Measurements from ENCODE around the gene KIAA1328.

KIAA1328 gene

GRCh38 chr18:36960038-36960437 lies 131.1 kb downstream of the KIAA1328 start:
- H3K36me3 ChIP-seq (ENCODE audit: insufficient read depth, low read length): no peaks in the 10 kb centered on the region
- no peaks in the 10 kb centered on the region for H3K27me3 ChIP-seq (ENCODE audit: control insufficient read depth, insufficient read depth, low read length)
- H3K9me3 ChIP-seq (replicated peaks; ENCODE audit: low read length): no peaks in the 10 kb centered on the region
- no peaks in the 10 kb centered on the region for H3K4me1 ChIP-seq (ENCODE audit: control insufficient read depth, insufficient read depth, low read length)
- H3K4me2 ChIP-seq (ENCODE audit: low read length): no peak overlapping the region
- no peak overlapping the region for H3K9ac ChIP-seq (ENCODE audit: low read depth, low read length)
- H3K4me3 ChIP-seq (ENCODE audit: low read length): no peak overlapping the region

GRCh38 chr18:36963464-36963863 lies 134.5 kb downstream of the KIAA1328 start:
- Histone ChIP-seq H3K9me3 (replicated peaks; ENCODE audit: low read length) (no peaks in the 10 kb centered on the region), H3K4me2 (ENCODE audit: low read length) (no peak overlapping the region), H3K27me3 (ENCODE audit: control insufficient read depth, insufficient read depth, low read length) (no peaks in the 10 kb centered on the region), H3K36me3 (ENCODE audit: insufficient read depth, low read length) (no peaks in the 10 kb centered on the region), H3K4me1 (ENCODE audit: control insufficient read depth, insufficient read depth, low read length) (no peaks in the 10 kb centered on the region), H3K9ac (ENCODE audit: low read depth, low read length) (no peak overlapping the region), H3K4me3 (ENCODE audit: low read length) (no peak overlapping the region)

- Histone ChIP-seq H3K4me1 (ENCODE audit: control insufficient read depth, insufficient read depth, low read length) (no peaks in the 10 kb centered on the region), H3K9ac (ENCODE audit: low read depth, low read length) (no peak overlapping the region), H3K36me3 (ENCODE audit: insufficient read depth, low read length) (no peaks in the 10 kb centered on the region), H3K4me2 (ENCODE audit: low read length) (no peak overlapping the region), H3K9me3 (replicated peaks; ENCODE audit: low read length) (no peaks in the 10 kb centered on the region), H3K27me3 (ENCODE audit: control insufficient read depth, insufficient read depth, low read length) (no peaks in the 10 kb centered on the region), H3K4me3 (ENCODE audit: low read length) (no peak overlapping the region)
Measured at GRCh38 chr18:36974686-36975085, 145.8 kb downstream of the KIAA1328 start.

GRCh38 chr18:36977121-36977520 lies 148.2 kb downstream of the KIAA1328 start:
- Histone ChIP-seq H3K4me1 (ENCODE audit: control insufficient read depth, insufficient read depth, low read length) (no peaks in the 10 kb centered on the region), H3K9me3 (replicated peaks; ENCODE audit: low read length) (no peaks in the 10 kb centered on the region), H3K9ac (ENCODE audit: low read depth, low read length) (no peak overlapping the region)

GRCh38 chr18:36993068-36993467 lies 164.1 kb downstream of the KIAA1328 start:
- no peaks in the 10 kb centered on the region for H3K9me3 ChIP-seq (replicated peaks; ENCODE audit: low read length)
- no peak overlapping the region for H3K4me3 ChIP-seq (ENCODE audit: low read length)
- H3K36me3 ChIP-seq (ENCODE audit: insufficient read depth, low read length): no peaks in the 10 kb centered on the region
- no peak overlapping the region for H3K9ac ChIP-seq (ENCODE audit: low read depth, low read length)
- peaks cover 8% of the 10 kb centered on the region for H3K4me1 ChIP-seq (ENCODE audit: control insufficient read depth, insufficient read depth, low read length)
- no peak overlapping the region for H3K4me2 ChIP-seq (ENCODE audit: low read length)
- no peaks in the 10 kb centered on the region for H3K27me3 ChIP-seq (ENCODE audit: control insufficient read depth, insufficient read depth, low read length)

More at GRCh38 chr18:36977121-36977520, 148.2 kb downstream of the KIAA1328 start:
- Histone ChIP-seq H3K4me3 (ENCODE audit: low read length) (no peak overlapping the region), H3K27me3 (ENCODE audit: control insufficient read depth, insufficient read depth, low read length) (no peaks in the 10 kb centered on the region), H3K36me3 (ENCODE audit: insufficient read depth, low read length) (no peaks in the 10 kb centered on the region), H3K4me2 (ENCODE audit: low read length) (no peak overlapping the region)

GRCh38 chr18:37006742-37007141 lies 177.8 kb downstream of the KIAA1328 start:
- Histone ChIP-seq H3K9ac (ENCODE audit: low read depth, low read length) (no peak overlapping the region), H3K27me3 (ENCODE audit: control insufficient read depth, insufficient read depth, low read length) (no peaks in the 10 kb centered on the region), H3K36me3 (ENCODE audit: insufficient read depth, low read length) (no peaks in the 10 kb centered on the region), H3K4me1 (ENCODE audit: control insufficient read depth, insufficient read depth, low read length) (no peaks in the 10 kb centered on the region), H3K4me3 (ENCODE audit: low read length) (no peak overlapping the region), H3K9me3 (replicated peaks; ENCODE audit: low read length) (no peaks in the 10 kb centered on the region), H3K4me2 (ENCODE audit: low read length) (no peak overlapping the region)

GRCh38 chr18:37012452-37012851 lies 183.5 kb downstream of the KIAA1328 start:
- Histone ChIP-seq H3K4me1 (ENCODE audit: control insufficient read depth, insufficient read depth, low read length) (no peaks in the 10 kb centered on the region), H3K4me2 (ENCODE audit: low read length) (no peak overlapping the region), H3K27me3 (ENCODE audit: control insufficient read depth, insufficient read depth, low read length) (no peaks in the 10 kb centered on the region), H3K4me3 (ENCODE audit: low read length) (no peak overlapping the region), H3K36me3 (ENCODE audit: insufficient read depth, low read length) (no peaks in the 10 kb centered on the region), H3K9me3 (replicated peaks; ENCODE audit: low read length) (no peaks in the 10 kb centered on the region), H3K9ac (ENCODE audit: low read depth, low read length) (no peak overlapping the region)

- no peaks in the 10 kb centered on the region for H3K36me3 ChIP-seq (ENCODE audit: insufficient read depth, low read length)
- H3K9ac ChIP-seq (ENCODE audit: low read depth, low read length): no peak overlapping the region
- no peak overlapping the region for H3K4me3 ChIP-seq (ENCODE audit: low read length)
- H3K4me2 ChIP-seq (ENCODE audit: low read length): no peak overlapping the region
- H3K27me3 ChIP-seq (ENCODE audit: control insufficient read depth, insufficient read depth, low read length): no peaks in the 10 kb centered on the region
- H3K4me1 ChIP-seq (ENCODE audit: control insufficient read depth, insufficient read depth, low read length): no peaks in the 10 kb centered on the region
- H3K9me3 ChIP-seq (replicated peaks; ENCODE audit: low read length): no peaks in the 10 kb centered on the region
Measured at GRCh38 chr18:37019157-37019827, 190.4 kb downstream of the KIAA1328 start.

- Histone ChIP-seq H3K4me2 (ENCODE audit: low read length) (no peak overlapping the region), H3K9me3 (replicated peaks; ENCODE audit: low read length) (no peaks in the 10 kb centered on the region), H3K4me1 (ENCODE audit: control insufficient read depth, insufficient read depth, low read length) (no peaks in the 10 kb centered on the region), H3K4me3 (ENCODE audit: low read length) (no peak overlapping the region), H3K27me3 (ENCODE audit: control insufficient read depth, insufficient read depth, low read length) (no peaks in the 10 kb centered on the region), H3K9ac (ENCODE audit: low read depth, low read length) (no peak overlapping the region), H3K36me3 (ENCODE audit: insufficient read depth, low read length) (no peaks in the 10 kb centered on the region)
Measured at GRCh38 chr18:37033419-37033818, 204.5 kb downstream of the KIAA1328 start.

GRCh38 chr18:37042381-37042780 lies 213.5 kb downstream of the KIAA1328 start:
- H3K4me2 ChIP-seq (ENCODE audit: low read length): no peak overlapping the region
- no peaks in the 10 kb centered on the region for H3K27me3 ChIP-seq (ENCODE audit: control insufficient read depth, insufficient read depth, low read length)
- no peaks in the 10 kb centered on the region for H3K9me3 ChIP-seq (replicated peaks; ENCODE audit: low read length)
- no peaks in the 10 kb centered on the region for H3K4me1 ChIP-seq (ENCODE audit: control insufficient read depth, insufficient read depth, low read length)
- H3K36me3 ChIP-seq (ENCODE audit: insufficient read depth, low read length): no peaks in the 10 kb centered on the region
- H3K4me3 ChIP-seq (ENCODE audit: low read length): no peak overlapping the region
- H3K9ac ChIP-seq (ENCODE audit: low read depth, low read length): no peak overlapping the region

- H3K27me3 ChIP-seq (ENCODE audit: control insufficient read depth, insufficient read depth, low read length): no peaks in the 10 kb centered on the region
- H3K4me3 ChIP-seq (ENCODE audit: low read length): no peak overlapping the region
- H3K4me2 ChIP-seq (ENCODE audit: low read length): no peak overlapping the region
- no peaks in the 10 kb centered on the region for H3K36me3 ChIP-seq (ENCODE audit: insufficient read depth, low read length)
- H3K9me3 ChIP-seq (replicated peaks; ENCODE audit: low read length): no peaks in the 10 kb centered on the region
- no peaks in the 10 kb centered on the region for H3K4me1 ChIP-seq (ENCODE audit: control insufficient read depth, insufficient read depth, low read length)
- no peak overlapping the region for H3K9ac ChIP-seq (ENCODE audit: low read depth, low read length)
Measured at GRCh38 chr18:37055137-37055802, 226.3 kb downstream of the KIAA1328 start.

- no peak overlapping the region for H3K9ac ChIP-seq (ENCODE audit: low read depth, low read length)
- H3K4me1 ChIP-seq (ENCODE audit: control insufficient read depth, insufficient read depth, low read length): no peaks in the 10 kb centered on the region
- H3K9me3 ChIP-seq (replicated peaks; ENCODE audit: low read length): no peaks in the 10 kb centered on the region
- H3K4me2 ChIP-seq (ENCODE audit: low read length): no peak overlapping the region
- no peaks in the 10 kb centered on the region for H3K36me3 ChIP-seq (ENCODE audit: insufficient read depth, low read length)
- no peak overlapping the region for H3K4me3 ChIP-seq (ENCODE audit: low read length)
- H3K27me3 ChIP-seq (ENCODE audit: control insufficient read depth, insufficient read depth, low read length): no peaks in the 10 kb centered on the region
Measured at GRCh38 chr18:37064187-37064586, 235.3 kb downstream of the KIAA1328 start.
